Skin epidermis (tissue), 12 donors: ENCODE data around the gene B4GALNT4.
"Not testable (repeated sequence)": the region's sequence is repeated elsewhere in the genome, so short reads cannot be mapped to it uniquely, and the experiment has no call there.

ENCODE experiments used
- H3K27ac ChIP-seq, 21 experiments: fragments of 200-600 bp; sonication (generic) in 11 of 21; one replicate each; pipeline ENCODE4 v1.5.0; 2020; ENCODE audit warnings: mild to moderate bottlenecking in 3 of 21, inconsistent platforms in 2 of 21, moderate library complexity in 2 of 21
- H3K4me3 ChIP-seq, 7 experiments: fragments of 200-600 bp; sonication (generic) in 2 of 7; one replicate each; pipeline ENCODE4 v1.5.0; 2020; ENCODE audit warnings: inconsistent platforms in 2 of 7, mild to moderate bottlenecking in 2 of 7, moderate library complexity in 1 of 7

Gene B4GALNT4

GRCh38 chr11:385594-386351 is 16.5 kb downstream of the B4GALNT4 start:
- no peak overlapping the region for H3K27ac ChIP-seq
- no peak overlapping the region for H3K4me3 ChIP-seq

GRCh38 chr11:386483-386882 is 17.2 kb downstream of the B4GALNT4 start:
- no peak overlapping the region for H3K4me3 ChIP-seq
- no peak overlapping the region for H3K27ac ChIP-seq

- Histone ChIP-seq H3K27ac (peak overlapping the region in 2 of 21 experiments; percentile 6 to 37), H3K4me3 (no peak overlapping the region)
Measured at GRCh38 chr11:387193-387793, 18.0 kb downstream of the B4GALNT4 start.

GRCh38 chr11:389369-389768 is 20.1 kb downstream of the B4GALNT4 start:
- not testable (repeated sequence) for H3K4me3 ChIP-seq, H3K27ac ChIP-seq

GRCh38 chr11:390175-390574 is 20.9 kb downstream of the B4GALNT4 start:
- Histone ChIP-seq H3K27ac (no peak overlapping the region), H3K4me3 (no peak overlapping the region)

- Histone ChIP-seq H3K4me3 (peak overlapping the region; percentile 31 to 55 (median 49)), H3K27ac (peak overlapping the region in 19 of 21 experiments; percentile 79 to 97 (median 93))
Measured at GRCh38 chr11:391117-392017, 22.1 kb downstream of the B4GALNT4 start.

- H3K27ac ChIP-seq: peak overlapping the region; percentile 53 to 97 (median 92)
- H3K4me3 ChIP-seq: peak overlapping the region; percentile 31 to 55 (median 49)
Measured at GRCh38 chr11:392102-392777, 22.9 kb downstream of the B4GALNT4 start.

GRCh38 chr11:393219-394033 is 24.1 kb downstream of the B4GALNT4 start:
- Histone ChIP-seq H3K4me3 (peak overlapping the region; percentile 31 to 55 (median 49)), H3K27ac (peak overlapping the region; percentile 63 to 97 (median 92))

GRCh38 chr11:394034-394857 is 24.9 kb downstream of the B4GALNT4 start, which contains the start of gene PKP3:
PKP3 (plus strand) TSS chr11:394209; CDS start chr11:394293, 84 bp downstream.
- Histone ChIP-seq H3K4me3 (peak within 1 kb of the TSS; percentile 41 to 55 (median 49)), H3K27ac (peak within 1 kb of the TSS; percentile 63 to 97 (median 92))

- peak overlapping the region; percentile 27 to 97 (median 91) for H3K27ac ChIP-seq
- H3K4me3 ChIP-seq: peak overlapping the region; percentile 41 to 55 (median 49)
Measured at GRCh38 chr11:394858-395655, 25.8 kb downstream of the B4GALNT4 start.

GRCh38 chr11:395866-396265 is 26.6 kb downstream of the B4GALNT4 start:
- Histone ChIP-seq H3K27ac (peak overlapping the region in 12 of 21 experiments; percentile 44 to 96 (median 92)), H3K4me3 (peak overlapping the region in 5 of 7 experiments; percentile 5 to 55 (median 49))

GRCh38 chr11:396511-396947 is 27.2 kb downstream of the B4GALNT4 start:
- Histone ChIP-seq H3K4me3 (peak overlapping the region; percentile 3 to 55 (median 21)), H3K27ac (peak overlapping the region in 8 of 21 experiments; percentile 1 to 91 (median 36))

- H3K4me3 ChIP-seq: peak overlapping the region; percentile 3 to 55 (median 21)
Measured at GRCh38 chr11:396948-397548, 27.7 kb downstream of the B4GALNT4 start.

GRCh38 chr11:398826-399225 is 29.5 kb downstream of the B4GALNT4 start:
- no peak overlapping the region for H3K4me3 ChIP-seq

More at GRCh38 chr11:396948-397548, 27.7 kb downstream of the B4GALNT4 start:
- peak overlapping the region in 6 of 21 experiments; percentile 17 to 91 (median 28) for H3K27ac ChIP-seq

GRCh38 chr11:399731-400211 is 30.5 kb downstream of the B4GALNT4 start:
- Histone ChIP-seq H3K4me3 (no peak overlapping the region), H3K27ac (no peak overlapping the region)

More at GRCh38 chr11:398826-399225, 29.5 kb downstream of the B4GALNT4 start:
- no peak overlapping the region for H3K27ac ChIP-seq

- Histone ChIP-seq H3K27ac (no peak overlapping the region), H3K4me3 (no peak overlapping the region)
Measured at GRCh38 chr11:400241-400689, 31.0 kb downstream of the B4GALNT4 start.
